GM11168 (cell line): Measurements from ENCODE around the gene IWS1.

ENCODE experiments used
- in situ Hi-C: fragments of 300-500 bp; cut with MboI; formaldehyde crosslinking; loops from one replicate; pipeline ENCODE4 v1.12.0; 2022; ENCODE audit warnings: low sequenced_read_pairs; ENCODE audit not compliant: unreplicated experiment

Gene IWS1

GRCh38 chr2:127506510-127506909 is 19.8 kb downstream of the IWS1 start:
- in situ Hi-C loops: no loop called here

- in situ Hi-C loops: no loop called here
Observed at GRCh38 chr2:127504552-127505430, 21.5 kb downstream of the IWS1 start.

DNA sequence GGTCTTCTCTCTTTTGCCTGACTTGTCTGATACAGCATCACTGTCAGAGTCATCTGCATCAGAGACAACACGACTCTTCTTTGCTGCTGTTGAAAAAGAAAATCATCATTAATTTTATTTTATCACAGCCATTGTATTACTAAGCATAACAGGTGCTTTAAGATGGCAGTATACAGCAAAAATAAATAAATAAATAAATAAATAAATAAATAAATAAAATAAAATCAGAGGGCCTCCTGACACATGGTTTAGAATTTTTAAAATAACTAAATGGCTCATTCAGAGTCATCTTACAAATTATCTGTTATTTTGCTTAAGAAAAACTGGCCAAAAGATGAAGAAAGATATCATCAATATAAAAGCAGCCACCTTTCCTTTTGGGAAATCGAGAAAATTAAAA is 22.8 kb downstream of the IWS1 start:
- in situ Hi-C loops: no loop called here

DNA sequence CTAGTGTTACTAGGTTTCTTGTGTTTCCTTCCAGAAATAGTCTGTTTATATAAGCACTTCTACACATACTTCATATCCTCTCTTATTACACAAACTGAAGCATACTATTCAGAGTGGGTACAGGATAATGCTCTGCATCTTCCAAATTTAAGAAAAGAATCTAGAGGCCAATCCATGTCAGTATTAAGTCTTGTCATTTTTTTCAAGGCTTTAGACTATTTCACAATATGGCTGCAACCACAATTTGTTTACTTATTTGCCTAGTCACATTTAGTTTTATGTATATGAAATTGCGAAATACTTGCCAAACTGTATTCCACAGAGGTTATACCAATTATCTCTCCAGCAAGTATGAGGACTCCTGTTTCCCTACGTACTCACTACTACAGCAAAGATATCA is 27.9 kb downstream of the IWS1 start:
- in situ Hi-C loops: no loop called here

- in situ Hi-C loops: no loop called here
Observed at GRCh38 chr2:127490283-127490682, 36.0 kb downstream of the IWS1 start.

DNA sequence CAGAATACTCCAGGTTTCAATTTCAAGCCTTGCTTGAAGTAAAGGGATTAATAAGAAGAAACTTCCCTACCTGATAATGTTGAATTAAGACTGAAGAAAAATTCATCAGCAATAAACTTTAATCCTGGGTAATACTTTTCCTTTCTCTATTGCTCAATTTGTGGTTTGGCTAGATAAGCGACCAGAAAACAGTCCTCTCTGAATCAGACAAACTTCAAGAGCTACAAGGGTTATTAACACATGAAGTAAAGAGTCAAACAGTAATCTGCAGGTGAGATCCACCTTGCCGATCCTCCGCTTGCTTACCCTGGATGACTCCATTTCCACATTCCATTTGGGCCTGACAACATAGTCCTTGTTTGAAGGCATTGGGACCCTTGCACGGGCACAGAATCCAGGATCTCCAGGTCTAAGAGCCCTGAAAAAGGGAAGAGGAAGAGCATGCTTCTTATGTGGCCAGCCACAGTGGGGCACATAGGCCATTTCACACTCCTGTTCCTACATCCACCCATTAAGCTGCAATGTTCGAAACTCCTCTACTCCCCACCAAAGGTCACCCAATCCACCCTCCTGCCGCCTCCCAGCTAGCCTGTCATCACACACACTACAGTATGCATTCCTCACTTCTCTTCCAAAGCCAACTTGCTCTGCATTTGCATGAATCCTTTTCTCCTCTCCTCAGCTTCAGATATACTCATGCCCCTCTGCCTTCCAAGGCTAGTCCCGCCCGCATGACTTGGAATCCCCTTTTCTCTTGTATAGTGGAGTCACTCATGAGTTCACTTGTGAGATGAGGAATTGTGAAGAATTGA is 39.8 kb downstream of the IWS1 start:
- in situ Hi-C loops: no loop called here

GRCh38 chr2:127485694-127486071 is 40.6 kb downstream of the IWS1 start:
- in situ Hi-C loops: no loop called here

- in situ Hi-C loops: no loop called here
Observed at GRCh38 chr2:127485051-127485693, 41.1 kb downstream of the IWS1 start.

DNA sequence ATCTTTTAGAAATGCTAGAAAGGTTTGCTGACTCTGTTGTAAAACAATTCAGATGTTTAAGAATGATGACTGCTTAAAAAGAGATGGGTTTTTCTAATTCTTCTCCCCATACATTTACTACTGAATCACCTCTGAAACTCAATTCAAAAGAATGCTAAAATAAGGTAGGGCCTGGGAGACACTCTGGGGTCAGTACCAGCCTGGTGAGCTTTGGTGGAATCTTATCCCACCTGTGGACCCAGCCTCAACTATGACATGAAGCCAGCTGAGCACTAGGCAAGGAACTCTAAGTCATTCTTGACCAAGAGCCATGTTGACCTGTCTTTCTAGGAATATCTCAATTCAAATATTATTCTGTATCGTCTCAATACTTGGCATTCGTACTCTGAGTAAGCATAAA is 44.3 kb downstream of the IWS1 start:
- in situ Hi-C loops: no loop called here

- in situ Hi-C loops: no loop called here
Observed at GRCh38 chr2:127479866-127480743, 46.2 kb downstream of the IWS1 start.

DNA sequence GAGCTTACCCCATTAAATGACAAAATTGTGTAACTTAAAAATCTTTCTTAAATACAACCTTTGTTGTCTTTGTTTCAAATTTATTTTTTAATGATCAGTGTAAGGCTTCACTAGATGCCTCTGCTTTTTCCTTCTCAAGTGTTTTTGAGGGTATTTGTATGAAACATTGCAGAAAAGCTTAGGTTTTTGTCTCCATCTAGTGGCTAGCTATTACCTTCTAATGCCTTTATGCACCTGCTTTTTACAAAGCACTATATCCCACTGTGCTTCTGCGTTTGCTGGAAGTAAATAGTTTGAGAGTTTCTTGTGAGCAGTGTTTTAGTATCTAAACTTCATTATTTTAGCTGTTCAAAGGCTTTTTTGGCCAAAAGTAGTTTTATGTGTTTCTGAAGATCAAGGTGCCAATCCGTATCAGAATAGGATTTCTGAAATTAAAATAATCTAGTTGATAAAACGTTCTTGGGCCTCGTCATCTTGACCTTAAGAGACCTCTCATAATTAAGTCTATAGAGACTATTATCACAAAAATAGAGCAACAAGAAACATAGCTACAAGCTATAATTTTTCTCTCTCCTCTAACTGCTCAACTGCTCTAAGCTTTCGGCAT is 47.0 kb downstream of the IWS1 start:
- in situ Hi-C loops: no loop called here

GRCh38 chr2:127475788-127476187 is 50.5 kb downstream of the IWS1 start:
- in situ Hi-C loops: no loop called here

DNA sequence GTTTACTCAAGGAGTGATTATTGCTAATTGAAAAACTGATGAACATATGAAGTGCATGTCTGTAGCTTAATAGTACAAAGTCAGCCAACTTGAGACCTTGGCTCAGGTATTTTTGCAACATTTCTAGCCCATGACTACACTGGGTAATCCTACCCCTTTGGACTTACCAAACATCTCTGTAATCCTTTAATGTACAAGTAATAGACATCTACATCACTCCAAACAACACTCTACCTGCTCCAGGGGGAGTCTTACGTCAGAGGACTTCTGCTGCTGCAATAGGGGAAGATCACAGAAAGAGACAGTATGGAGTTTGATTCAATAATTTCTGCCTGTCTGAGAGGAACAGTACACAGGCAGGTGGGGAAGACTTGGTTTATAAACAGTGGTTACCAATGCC is 54.0 kb downstream of the IWS1 start:
- in situ Hi-C loops: no loop called here

- in situ Hi-C loops: no loop called here
Observed at GRCh38 chr2:127471286-127471988, 54.9 kb downstream of the IWS1 start.

- in situ Hi-C loops: loop anchor here (10.0 kb wide), 1 partner anchor 125 kb away; no protein-coding TSS in a partner anchor
Observed at GRCh38 chr2:127469974-127470373, 56.3 kb downstream of the IWS1 start.

DNA sequence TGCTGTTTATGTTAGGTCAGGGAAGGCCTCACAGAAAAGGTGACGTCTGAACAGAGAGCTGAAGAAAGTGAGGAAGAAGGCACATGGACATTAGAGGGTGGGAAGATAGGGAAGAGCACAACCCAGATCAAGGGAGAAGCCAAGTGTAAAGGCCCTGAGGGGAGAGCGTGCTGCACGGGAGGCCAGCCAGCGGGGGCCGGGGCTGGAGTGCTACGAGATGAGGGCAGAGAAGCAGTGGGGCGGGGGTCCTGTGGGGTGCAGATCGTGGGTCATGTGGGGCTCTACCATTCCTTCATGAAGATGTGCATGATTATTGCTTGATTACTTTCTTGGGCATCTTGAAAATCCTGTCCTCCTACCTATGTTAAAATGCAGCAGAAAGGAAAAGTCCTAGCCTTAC is 57.2 kb downstream of the IWS1 start:
- in situ Hi-C loops: loop anchor here (10.0 kb wide), 1 partner anchor 124 kb away; no protein-coding TSS in a partner anchor

DNA sequence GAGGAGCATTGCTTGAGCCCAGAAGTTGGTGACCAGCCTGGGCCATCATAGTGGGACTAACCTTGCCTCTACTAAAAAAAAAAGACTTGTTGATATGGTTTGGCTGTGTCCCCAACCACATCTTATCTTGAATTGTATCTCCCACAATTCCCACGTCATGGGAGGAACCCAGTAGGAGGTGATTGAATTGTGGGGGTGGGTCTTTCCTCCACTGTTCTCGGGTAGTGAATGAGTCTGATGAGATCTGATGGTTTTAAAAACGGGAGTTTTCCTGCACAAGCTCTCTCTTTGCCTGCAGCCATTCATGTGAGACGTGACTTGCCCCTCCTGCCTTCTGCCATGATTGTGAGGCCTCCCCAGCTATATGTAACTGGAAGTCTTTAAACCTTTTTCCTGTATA is 61.0 kb downstream of the IWS1 start:
- in situ Hi-C loops: loop anchor here (10.0 kb wide), 1 partner anchor 120 kb away; no protein-coding TSS in a partner anchor

DNA sequence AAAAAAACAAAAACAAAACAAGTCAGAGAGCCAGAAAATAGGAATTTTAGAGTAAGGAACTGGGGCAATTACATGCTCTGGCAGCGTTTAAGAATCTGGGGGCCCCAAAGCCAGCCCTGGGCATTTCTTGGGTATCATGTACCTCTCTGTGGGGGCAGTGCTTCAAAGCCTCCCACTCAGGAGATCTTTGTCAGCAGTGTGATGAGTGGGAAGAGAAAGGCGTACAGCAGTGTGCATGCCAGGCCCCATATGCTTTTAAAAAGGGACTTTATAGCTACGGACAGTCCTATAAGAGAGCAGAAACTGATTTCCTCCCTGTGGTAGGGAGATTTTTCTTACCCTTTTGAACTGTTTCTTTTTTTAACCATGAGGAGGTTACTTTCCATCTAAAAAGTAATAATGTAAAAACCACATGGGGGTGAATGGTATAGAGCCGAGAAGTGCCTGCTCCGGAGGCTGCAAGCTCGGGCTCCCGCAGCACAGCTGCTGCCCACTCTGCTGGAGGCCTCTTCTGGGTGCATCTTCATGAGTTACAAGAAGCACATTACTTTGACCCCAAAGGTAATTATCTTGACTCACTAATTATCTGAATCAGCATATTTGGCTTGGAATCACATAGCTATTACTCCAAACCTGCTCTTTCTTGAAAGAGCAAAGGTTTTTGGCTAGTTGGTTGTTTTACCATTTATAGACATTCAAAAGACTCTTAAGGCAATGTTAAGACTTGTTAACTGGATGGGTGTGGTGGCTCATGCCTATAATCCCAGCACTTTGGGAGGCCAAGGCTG is 61.6 kb downstream of the IWS1 start:
- in situ Hi-C loops: loop anchor here (10.0 kb wide), 1 partner anchor 120 kb away; no protein-coding TSS in a partner anchor
